WERI-Rb-1 (cell line): Measurements from ENCODE around the gene TRABD2B.

Experiments
- DNase-seq: peaks from one replicate; pipeline ENCODE4 v3.0.0-alpha.2; 2020
- H3K27ac ChIP-seq: fragments of 250-450 bp; sonication (Bioruptor Pico); 2 replicates; pipeline ENCODE4 v1.5.1; 2020; ENCODE audit warnings: mild to moderate bottlenecking, moderate library complexity
- H3K27me3 ChIP-seq: fragments of 250-450 bp; sonication (Bioruptor Pico); 2 replicates; pipeline ENCODE4 v1.5.1; 2021; ENCODE audit warnings: mild to moderate bottlenecking, low read depth, moderate library complexity; ENCODE audit not compliant: insufficient read depth, severe bottlenecking
- H3K36me3 ChIP-seq: fragments of 250-450 bp; sonication (Bioruptor Pico); 2 replicates; pipeline ENCODE4 v1.5.1; 2020; ENCODE audit warnings: mild to moderate bottlenecking, moderate library complexity
- H3K4me3 ChIP-seq: 2 replicates; pipeline ENCODE4 v1.5.1; 2011; ENCODE audit warnings: low read depth, mild to moderate bottlenecking, control low read depth, low read length
- H3K9me3 ChIP-seq: fragments of 250-450 bp; sonication (Bioruptor Pico); 2 replicates; pipeline ENCODE4 v1.5.1; 2021; ENCODE audit warnings: mild to moderate bottlenecking, moderate library complexity; ENCODE audit not compliant: severe bottlenecking
- TF ChIP-seq, protein P1 (sequence below): IDR thresholded peaks from 2 replicates; pipeline ENCODE4 v1.5.1; 2011; ENCODE audit warnings: low read depth, mild to moderate bottlenecking, control low read depth, inconsistent platforms, low read length

TRABD2B gene

GRCh38 chr1:47769983-47770382 is 227.2 kb downstream of the TRABD2B start:
- DNase-seq = no peak
- no peaks in the 10 kb centered on the region for H3K9me3 ChIP-seq
- no peaks in the 10 kb centered on the region for H3K27me3 ChIP-seq
- H3K4me3 ChIP-seq = no peak overlapping the region
- H3K27ac ChIP-seq = no peak overlapping the region
- H3K36me3 ChIP-seq = no peaks in the 10 kb centered on the region
- TF ChIP-seq, protein P1, sequence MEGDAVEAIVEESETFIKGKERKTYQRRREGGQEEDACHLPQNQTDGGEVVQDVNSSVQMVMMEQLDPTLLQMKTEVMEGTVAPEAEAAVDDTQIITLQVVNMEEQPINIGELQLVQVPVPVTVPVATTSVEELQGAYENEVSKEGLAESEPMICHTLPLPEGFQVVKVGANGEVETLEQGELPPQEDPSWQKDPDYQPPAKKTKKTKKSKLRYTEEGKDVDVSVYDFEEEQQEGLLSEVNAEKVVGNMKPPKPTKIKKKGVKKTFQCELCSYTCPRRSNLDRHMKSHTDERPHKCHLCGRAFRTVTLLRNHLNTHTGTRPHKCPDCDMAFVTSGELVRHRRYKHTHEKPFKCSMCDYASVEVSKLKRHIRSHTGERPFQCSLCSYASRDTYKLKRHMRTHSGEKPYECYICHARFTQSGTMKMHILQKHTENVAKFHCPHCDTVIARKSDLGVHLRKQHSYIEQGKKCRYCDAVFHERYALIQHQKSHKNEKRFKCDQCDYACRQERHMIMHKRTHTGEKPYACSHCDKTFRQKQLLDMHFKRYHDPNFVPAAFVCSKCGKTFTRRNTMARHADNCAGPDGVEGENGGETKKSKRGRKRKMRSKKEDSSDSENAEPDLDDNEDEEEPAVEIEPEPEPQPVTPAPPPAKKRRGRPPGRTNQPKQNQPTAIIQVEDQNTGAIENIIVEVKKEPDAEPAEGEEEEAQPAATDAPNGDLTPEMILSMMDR = no peak

DNA sequence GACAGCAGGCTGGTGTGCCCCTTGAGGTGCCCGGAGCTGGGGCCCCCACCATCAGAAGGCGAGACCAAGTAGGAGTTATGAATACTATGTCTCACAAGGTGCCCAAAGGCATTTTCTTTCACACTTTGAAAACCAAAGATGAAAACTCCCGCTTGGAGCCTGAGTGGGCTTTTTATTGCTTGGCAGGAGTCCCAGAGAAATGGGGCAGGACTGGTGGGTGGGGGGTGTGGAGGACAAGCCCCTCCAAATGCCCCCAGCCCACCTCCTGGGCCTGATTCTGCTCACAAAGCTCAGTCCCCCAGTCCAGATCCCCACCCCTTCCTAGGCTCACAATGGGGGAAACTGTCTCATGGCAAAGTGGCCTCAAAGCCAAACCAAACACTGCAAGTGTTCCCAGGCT is 227.9 kb downstream of the TRABD2B start:
- Histone ChIP-seq H3K36me3 (no peaks in the 10 kb centered on the region), H3K27me3 (no peaks in the 10 kb centered on the region), H3K27ac (no peak overlapping the region), H3K4me3 (no peak overlapping the region), H3K9me3 (no peaks in the 10 kb centered on the region)
- no peak for DNase-seq
- TF ChIP-seq, protein P1 = no peak

DNA sequence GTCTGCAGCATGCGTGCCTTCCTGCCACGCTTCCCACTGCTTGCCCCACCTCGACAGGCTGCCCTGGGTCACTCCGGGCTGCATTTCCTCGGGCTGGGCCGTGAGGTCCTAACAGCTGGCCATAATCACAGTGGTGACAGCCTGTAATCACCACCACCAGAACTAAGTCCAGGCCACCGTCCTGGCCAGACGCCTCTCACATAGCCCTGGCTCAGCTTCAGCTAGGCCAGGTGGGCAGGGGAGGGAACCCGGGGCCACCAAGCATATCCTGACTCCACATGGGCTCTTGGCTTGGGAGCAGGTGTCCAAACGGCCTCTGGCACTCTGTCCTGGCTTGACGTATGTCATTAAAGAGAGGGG is 229.5 kb downstream of the TRABD2B start:
- no peaks in the 10 kb centered on the region for H3K27me3 ChIP-seq
- no peak overlapping the region for H3K4me3 ChIP-seq
- H3K9me3 ChIP-seq = no peaks in the 10 kb centered on the region
- DNase-seq = peak; percentile 28
- TF ChIP-seq, protein P1 = no peak
- no peak overlapping the region for H3K27ac ChIP-seq
- no peaks in the 10 kb centered on the region for H3K36me3 ChIP-seq

- Histone ChIP-seq H3K36me3 (no peaks in the 10 kb centered on the region), H3K27me3 (no peaks in the 10 kb centered on the region), H3K27ac (no peak overlapping the region), H3K9me3 (no peaks in the 10 kb centered on the region), H3K4me3 (no peak overlapping the region)
- TF ChIP-seq, protein P1 = no peak
- no peak for DNase-seq
Measured at GRCh38 chr1:47766832-47767740, 230.1 kb downstream of the TRABD2B start.

- no peaks in the 10 kb centered on the region for H3K27me3 ChIP-seq
- DNase-seq = no peak
- H3K36me3 ChIP-seq = no peaks in the 10 kb centered on the region
- TF ChIP-seq, protein P1 = no peak
- H3K9me3 ChIP-seq = no peaks in the 10 kb centered on the region
- H3K27ac ChIP-seq = no peak overlapping the region
- no peak overlapping the region for H3K4me3 ChIP-seq
Measured at GRCh38 chr1:47765742-47766485, 231.3 kb downstream of the TRABD2B start.
